ENCODE results near the gene PCBP4. TPM values are rescaled to one million over a fixed set of nuclear protein-coding genes. Genes with fewer than 3 reads are reported as not detected.
"Not testable (repeated sequence)": the region's sequence is repeated elsewhere in the genome, so short reads cannot be mapped to it uniquely, and the experiment has no call there.

Gene PCBP4
- polyA plus RNA-seq, 4 donors, result 51.1 to 83.6 (median 70.1) TPM

DNA sequence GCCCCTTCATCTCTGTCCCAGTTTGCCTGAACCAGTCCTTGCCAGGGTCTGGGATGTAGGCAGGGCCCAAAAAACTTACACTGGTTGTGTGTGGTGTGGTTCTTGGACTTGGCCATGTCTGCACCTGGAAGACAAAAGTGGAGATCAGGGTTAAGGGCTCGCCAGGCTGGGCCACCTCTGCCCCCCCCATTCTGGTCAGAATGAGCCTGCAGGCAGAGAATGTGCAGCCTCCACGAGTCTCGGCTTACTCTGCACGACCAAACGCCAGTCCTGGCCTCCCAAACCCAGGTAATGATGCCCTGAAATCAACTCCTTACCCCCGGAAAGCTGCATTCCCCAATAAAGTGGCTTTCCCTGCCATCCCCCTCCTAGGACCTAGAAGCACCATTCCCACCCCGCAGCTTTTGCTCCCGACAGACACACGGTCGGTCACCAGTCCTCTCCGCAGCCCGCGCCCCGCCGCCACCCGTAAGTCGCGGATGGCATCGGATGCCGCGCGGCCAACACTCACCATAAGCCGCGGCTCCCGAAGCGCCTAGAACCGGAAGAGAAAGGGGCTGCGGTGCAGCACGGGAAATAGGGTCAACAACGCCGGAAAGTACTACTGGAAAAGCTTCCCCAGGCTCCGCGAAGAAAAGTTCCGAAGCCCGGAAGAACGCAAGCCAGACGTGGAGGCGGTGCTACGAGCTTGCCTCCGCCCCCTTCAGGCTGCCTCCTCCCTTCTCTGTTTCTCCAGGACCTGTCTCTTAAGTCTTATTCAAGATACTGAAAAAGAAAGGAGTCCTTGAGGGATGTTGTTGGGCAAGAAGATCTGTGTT is 28.3 kb upstream of the PCBP4 start, which contains the start of gene RPL29:
TSS of gene RPL29 (minus strand) at position 550 of the 818 bp plus-strand sequence. CDS start at position 116, 434 bp downstream.
- DNase-seq (ENCODE audit: low read depth in 4 of 4, low spot score in 2 of 4), result peak in 3 of 4 donors; percentile 82 to 95 (median 91)

DNA sequence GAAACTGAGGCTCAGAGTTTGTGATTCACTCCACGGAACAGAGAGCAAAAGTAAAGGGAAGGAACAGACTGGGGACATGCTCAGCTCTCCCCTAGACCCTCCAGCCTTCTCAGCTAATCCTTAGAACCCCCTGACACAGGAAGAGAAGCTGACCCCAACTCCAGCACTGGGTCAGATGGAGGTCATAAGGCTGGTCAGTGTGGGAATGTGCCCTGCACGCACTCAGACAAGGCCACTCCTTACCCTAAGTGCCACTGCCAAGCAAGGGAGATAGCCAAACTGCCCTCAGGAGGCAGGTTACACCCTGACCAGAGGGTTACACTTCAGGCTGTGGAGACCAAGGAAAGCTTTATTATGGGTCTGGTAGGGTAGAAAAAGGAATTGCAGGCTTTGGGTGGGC is 27.3 kb upstream of the PCBP4 start:
- DNase-seq (ENCODE audit: low read depth in 4 of 4, low spot score in 2 of 4), result no peak

DNA sequence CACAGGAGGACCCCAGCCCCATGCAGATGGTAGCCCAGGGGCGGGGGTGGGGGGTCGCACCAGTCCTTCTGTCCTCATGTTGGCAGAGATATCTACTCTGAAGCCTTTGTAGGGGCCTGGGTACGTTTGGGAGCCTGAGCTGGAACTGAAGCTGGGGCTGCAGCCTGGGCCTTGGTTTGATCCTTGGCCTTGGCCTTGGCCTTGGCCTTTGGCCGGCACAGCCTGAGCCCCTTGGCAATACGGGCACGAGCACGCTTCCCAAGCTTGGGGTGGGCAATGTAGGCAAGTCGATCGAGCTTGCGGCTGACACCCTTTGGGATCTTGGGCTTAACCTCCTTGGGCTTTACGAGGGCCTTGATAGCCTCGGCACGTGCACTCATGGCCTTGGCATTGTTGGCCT is 26.4 kb upstream of the PCBP4 start:
- not testable (repeated sequence) for DNase-seq (ENCODE audit: low read depth in 4 of 4, low spot score in 2 of 4)

DNA sequence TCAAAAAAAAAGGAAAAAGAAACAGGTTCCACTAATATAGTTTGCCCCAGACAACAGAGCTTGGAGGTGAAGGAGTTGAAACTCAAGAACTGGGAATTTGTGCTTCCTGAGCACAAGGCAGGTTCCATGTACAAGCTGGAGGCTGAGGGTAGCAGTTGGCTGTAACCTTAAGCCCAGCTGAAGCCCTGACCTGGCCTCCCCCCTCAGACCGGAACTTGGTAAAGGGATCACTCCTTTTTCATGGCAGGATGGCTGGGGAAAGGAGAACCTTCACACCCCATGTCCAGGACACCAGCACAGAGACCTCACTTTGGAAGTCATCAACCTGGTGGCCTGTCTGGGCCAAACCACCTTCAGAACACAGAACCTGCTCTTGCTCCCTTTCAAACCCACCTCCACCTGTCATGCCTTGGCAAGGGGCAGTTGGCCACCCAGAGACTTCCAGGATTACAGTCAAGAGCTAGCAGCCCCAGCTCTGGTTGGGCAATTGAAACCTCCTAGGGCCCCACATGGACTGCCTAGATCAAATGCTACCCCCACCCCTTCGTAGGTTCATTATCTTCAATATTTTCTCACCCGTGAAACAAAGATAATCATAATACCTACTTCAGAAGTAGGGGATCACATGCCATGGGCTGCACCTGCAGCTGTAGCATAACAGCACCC is 24.9 kb upstream of the PCBP4 start:
- DNase-seq (ENCODE audit: low read depth in 4 of 4, low spot score in 2 of 4), result no peak

DNA sequence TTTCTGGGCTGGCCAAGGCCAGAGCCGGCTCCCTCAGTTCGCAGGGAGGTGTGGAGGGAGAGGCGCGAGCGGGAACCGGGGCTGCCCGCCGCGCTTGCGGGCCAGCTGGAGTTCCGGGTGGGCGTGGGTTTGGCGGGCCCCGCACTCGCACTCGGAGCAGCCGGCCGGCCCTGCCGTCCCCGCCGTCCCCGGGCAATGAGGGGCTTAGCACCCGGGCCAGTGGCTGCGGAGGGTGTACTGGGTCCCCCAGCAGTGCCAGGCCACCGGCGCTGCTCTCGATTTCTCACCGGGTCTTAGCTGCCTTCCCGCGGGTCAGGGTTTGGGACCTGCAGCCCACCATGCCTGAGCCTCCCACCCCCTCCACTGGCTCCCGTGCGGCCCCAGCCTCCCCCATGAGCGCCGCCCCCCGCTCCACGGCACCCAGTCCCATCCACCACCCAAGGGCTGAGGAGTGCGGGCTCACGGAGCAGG is 23.3 kb upstream of the PCBP4 start:
- not testable (repeated sequence) for DNase-seq (ENCODE audit: low read depth in 4 of 4, low spot score in 2 of 4)

DNA sequence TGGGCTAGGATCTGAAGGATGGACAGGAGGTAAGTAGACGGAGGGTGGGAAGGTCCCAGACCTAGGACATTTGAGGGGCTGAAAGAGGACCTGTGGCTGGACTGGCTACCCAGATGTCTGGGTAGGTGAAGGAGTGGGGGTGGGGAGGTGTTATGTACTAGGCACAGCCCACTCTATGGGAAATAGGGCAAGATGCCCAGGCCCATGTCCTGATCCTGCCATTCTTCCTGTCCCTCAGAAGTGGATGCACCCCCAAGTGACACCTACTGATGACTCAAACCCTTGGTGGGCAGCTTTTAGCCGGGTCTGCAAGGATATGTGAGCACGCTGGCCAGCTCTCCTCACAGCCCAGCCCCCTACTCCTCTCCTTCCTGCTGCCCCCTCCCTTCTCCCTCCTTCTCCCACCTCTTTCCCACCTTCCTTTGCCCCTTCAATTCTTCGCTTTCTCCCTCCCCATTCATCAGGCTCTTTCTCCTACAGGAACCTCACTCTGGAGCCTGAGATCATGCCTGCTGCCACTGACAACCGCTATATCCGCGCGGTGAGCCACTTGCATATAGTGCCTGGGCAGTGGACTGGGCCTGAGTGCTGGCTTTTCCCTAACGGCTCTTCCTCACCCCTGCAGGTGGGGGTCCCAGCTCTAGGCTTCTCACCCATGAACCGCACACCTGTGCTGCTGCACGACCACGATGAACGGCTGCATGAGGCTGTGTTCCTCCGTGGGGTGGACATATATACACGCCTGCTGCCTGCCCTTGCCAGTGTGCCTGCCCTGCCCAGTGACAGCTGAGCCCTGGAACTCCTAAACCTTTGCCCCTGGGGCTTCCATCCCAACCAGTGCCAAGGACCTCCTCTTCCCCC is 21.3 kb upstream of the PCBP4 start:
- no peak for DNase-seq (ENCODE audit: low read depth in 4 of 4, low spot score in 2 of 4)

DNA sequence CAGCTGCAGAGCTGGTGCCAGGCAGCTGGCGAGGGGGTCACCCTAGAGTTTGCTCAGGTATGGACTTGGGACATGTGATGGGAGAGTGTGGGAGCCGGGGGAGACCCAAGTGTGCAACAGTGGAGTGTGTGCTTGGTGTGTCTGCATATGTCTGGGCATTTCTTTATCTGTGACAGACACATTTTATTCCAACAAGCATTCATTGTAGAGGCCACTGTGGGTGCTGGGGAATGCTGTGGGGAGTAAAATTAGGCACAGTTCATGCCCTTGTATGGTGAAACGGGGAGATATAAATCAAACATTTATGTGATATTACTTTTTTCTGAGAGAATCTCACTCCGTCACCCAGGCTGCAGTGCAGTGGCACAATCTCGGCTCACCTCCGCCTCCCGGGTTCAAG is 20.3 kb upstream of the PCBP4 start:
- no peak for DNase-seq (ENCODE audit: low read depth in 4 of 4, low spot score in 2 of 4)

DNA sequence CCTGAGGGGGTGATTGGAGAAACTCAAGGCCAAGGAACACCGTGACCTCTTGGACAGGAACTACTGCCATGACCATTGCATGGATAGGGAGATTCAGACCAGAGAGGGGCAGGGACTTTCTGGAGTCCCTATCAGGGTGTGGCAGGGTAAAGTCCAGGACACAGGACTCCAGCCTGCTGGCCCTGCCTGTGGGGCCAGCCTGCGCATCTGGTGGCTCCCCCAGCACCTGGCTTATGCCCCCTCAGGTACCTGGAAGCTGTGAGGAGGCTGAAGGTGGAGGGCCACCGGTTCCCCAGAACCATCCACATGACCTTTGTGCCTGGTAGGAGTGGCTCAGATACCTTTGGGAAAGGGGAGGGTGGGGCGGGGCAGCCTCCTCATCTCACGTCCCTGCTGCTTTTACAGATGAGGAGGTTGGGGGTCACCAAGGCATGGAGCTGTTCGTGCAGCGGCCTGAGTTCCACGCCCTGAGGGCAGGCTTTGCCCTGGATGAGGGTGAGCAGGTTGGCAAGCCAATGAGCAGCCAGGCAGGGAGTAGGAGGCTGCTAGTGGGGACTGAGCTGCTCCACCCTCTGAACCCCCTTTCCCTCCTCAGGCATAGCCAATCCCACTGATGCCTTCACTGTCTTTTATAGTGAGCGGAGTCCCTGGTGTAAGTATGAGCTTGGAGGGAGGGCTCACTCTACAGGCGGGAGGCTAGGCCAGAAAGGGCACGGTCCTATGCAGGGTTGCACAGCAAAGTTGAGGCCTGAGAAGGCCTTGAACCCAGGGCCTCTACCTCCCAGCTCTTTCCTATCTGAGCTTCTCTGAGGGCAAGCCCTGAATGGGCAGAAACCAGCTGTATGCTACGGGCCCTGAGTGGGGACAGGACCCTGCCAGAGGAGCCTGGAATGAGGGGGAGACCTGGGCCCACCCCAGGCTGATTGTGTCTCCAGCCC is 19.0 kb upstream of the PCBP4 start:
- DNase-seq (ENCODE audit: low read depth in 4 of 4, low spot score in 2 of 4), result no peak

DNA sequence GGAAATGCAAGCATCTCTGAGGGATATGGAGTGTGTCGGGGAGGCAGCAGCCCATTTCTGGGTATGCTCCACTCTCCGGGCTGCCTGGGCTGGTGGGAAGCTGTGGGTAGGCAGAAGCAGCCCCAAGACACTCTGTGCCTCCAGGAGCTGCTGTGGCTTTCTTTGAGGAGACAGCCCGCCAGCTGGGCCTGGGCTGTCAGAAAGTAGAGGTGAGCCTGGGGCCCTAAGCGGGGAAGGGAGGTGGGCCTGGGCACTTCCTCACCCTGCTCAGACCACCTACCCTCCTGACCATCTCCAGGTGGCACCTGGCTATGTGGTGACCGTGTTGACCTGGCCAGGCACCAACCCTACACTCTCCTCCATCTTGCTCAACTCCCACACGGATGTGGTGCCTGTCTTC is 17.8 kb upstream of the PCBP4 start:
- DNase-seq (ENCODE audit: low read depth in 4 of 4, low spot score in 2 of 4), result no peak

DNA sequence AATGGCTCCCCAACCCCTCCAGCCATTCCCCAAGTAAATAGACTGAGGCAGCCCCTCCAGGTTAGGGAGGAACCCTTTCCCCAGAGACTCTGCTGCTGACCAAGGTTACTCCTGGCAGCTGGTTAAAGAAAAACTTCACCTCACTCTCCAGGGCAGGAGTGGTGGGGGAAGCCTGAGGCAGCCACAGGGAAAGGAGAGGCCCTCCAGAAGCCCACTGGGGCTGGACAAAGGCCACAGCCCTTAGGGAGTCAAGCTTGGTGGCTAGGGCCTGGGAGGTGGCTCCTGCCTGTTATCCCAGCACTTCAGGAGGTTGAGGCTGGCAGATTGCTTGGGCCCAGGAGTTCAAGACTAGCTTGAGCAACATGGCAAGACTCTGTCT is 17.0 kb upstream of the PCBP4 start:
- no peak for DNase-seq (ENCODE audit: low read depth in 4 of 4, low spot score in 2 of 4)

DNA sequence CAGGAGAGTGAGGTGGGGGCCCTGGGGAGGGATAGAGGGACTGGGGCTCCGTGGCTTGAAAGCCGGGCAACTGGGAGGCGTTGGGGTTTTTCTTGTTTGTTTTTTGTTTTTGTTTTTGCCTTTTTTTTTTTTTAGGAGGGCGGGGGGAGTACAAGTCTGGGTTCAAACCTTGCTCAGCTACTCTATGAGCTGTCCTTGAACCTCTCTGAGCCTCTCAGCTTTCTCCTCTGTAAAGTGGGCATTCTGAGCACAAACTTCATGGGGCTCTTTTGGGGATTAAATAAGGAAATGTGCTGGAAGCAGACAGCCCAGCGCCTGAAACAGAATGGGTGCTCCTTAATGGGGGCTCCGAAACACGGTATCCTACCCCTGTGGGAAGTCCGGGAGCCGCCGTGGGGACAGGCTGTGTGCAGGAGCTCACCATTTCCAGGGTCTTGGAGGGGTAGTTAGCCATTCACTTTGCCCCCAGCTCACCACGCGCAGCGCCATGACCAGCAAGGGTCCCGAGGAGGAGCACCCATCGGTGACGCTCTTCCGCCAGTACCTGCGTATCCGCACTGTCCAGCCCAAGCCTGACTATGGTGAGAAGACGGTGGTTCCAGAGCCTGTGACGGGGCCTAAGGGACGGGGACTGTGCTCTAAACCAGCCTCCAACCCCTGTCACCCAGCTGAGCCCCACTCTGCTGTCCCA is 16.5 kb upstream of the PCBP4 start:
- no peak for DNase-seq (ENCODE audit: low read depth in 4 of 4, low spot score in 2 of 4)

DNA sequence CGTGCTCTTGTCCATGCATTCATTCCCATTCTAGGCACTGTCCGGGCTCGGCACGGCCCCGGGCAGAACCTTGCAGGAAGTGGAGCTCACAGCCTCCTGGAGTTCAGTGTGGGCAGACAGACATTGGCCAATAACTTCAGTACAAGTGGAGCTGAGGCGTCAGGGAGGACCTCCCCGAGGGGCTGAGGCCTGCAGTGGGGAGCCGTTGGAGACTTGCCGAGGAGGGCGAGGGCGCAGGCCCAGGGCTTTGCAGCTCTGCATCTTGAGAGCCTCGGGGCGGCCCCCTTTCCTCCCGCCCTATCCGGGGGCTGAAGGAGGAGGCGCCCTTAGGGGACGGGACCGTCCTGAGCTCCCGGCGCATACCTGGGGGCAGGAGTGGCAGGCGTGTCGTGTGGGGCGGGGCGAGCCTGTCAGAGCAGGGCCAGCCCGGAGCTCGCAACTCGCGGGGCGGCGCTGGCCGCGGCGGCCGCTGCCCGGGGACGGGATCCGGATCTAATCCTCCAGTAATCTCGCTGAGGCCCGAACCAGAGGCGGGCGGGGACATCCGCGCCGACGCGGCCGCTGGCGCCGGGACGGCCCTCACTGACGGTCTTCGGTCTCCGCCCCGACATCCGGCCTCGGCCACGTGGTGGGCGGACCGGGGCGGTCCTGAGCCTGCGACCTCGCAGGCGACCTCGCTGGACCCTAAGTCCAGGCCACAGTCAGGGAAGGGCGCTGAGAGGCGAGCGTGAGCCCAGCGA is 15.8 kb upstream of the PCBP4 start, which contains the start of gene ACY1:
TSS of gene ACY1 (plus strand) at position 698 of the 740 bp plus-strand sequence. CDS start 530 bp downstream, outside the sequence.
- DNase-seq (ENCODE audit: low read depth in 4 of 4, low spot score in 2 of 4), result peak in 2 of 4 donors; percentile 58 to 76

DNA sequence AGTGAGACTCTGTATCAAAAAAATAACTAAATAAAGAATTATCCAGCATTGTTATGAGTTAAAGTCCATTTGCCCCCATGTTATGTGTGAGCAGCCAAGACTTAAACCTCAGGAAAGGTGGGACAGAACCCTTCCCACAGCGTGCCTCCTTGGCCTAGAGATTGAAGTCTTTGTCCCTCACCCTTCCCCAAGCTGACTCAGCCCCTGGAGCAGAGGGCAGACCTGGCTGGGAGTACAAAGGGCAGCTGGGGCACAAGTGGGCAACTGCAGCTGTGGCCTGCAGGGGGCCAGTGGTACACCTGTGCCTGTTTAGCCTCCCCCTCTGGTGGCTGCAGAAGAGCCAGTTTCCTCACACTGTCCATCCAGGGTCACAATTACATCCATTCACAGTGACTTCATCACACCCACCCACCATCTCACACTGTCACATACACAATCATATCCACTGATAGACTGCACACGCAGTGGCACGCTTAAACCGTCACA is 15.1 kb upstream of the PCBP4 start:
- no peak for DNase-seq (ENCODE audit: low read depth in 4 of 4, low spot score in 2 of 4)

DNA sequence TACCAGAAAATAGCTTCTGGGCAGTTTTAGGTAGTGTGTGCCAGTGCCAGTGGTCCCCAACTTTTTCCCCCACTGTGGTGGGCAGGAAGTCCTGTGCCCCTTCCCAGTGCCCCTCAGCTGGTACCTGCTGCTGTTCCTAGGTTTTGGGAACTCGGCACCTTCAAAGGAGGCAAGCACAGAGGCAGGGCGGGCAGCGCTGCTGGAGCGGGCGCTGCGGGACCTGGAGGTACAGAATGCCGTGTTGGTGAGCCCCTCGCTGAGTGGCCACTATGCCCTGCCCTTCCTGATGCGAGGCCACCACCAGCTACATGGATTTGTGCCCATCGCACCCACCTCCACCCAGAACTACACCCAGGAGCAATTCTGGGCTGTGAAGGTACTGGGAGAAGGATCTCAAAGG is 13.0 kb upstream of the PCBP4 start:
- DNase-seq (ENCODE audit: low read depth in 4 of 4, low spot score in 2 of 4), result no peak

DNA sequence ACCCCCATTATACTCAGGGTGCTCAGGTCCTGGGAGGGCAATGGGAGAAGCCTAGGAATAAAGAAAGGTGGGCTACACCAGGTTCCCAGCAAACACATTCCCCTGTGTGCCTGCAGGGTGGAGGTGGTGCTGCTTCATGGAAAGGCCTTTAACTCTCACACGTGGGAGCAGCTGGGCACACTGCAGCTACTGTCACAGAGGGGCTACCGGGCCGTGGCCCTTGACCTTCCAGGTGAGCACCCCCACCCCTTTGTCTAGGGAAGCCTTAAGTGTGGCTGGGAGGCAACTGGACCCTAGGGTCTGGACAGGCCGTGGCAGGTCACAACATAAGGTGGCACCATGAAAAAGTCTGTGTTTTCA is 10.9 kb upstream of the PCBP4 start:
- DNase-seq (ENCODE audit: low read depth in 4 of 4, low spot score in 2 of 4), result no peak

DNA sequence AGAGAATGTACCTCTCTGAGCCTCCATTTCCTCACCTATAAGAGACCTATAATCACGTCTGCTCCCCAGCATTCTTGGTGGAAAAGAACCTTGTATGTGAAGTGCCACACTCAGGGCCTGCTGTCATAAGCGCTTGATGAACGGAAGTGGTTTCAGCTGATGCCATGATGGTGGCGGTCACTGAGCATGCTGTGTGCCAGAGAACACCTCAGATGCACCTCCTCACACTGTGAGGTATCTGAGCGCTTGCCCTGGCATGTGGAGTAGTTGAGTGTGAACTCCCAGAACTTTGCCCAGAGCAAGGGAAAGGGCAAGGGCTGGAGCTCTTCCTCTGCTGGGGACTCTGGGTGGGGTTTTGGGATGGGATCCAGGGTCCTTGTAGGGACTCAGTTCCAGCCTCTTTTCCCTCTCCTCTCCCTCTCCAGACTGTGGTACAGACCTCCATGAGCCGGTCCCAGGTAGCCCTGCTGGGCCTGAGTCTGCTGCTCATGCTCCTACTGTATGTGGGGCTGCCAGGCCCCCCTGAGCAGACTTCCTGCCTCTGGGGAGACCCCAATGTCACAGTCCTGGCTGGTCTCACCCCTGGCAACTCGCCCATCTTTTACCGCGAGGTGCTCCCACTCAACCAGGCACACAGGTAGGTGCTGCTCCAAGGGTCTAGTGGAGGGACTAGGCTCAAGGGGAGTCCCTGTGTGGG is 10.3 kb upstream of the PCBP4 start:
- DNase-seq (ENCODE audit: low read depth in 4 of 4, low spot score in 2 of 4), result no peak

DNA sequence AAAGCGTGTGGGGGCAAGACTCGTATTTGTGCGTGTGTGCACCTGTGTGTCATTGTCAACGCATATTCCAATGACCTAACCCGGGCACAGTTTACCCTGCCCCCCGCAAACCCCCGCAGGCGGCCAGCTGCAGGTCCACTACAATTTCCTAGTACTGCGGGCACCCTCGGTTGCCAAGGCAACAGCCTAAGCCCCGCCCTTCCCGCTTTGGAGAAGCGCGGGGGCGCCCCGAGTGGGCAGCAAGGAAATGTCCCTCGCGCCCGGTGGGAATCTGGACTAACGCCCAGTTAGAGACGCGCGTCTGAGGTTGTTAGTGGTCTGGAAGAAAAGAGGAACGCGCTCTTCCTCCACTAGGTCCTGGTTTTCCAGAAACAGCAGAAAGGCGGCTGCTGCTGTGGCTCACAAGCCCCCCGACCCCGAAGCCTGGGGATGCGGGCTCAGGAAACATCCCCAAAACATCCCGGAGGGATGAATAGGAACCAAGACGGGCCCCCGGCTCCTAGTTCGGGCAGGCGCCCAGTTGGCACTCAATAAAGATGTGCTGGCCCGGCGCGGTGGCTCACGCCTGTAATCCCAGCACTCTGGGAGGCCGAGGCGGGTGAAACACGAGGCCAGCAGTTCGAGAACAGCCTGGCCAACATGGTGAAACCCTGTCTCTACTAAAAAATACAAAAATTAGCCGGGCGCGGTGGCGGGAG is 8.7 kb upstream of the PCBP4 start:
- DNase-seq (ENCODE audit: low read depth in 4 of 4, low spot score in 2 of 4), result peak in 1 of 4 donors; percentile 46

Measured in left renal cortex interstitium (tissue), 4 donors.